Skeletal muscle cell (primary cell): Measurements from ENCODE around the gene VAMP5.
A peak's percentile ranks its signal among the peaks of the same experiment; 100 is the strongest.
"Not testable (repeated sequence)": the region's sequence is repeated elsewhere in the genome, so short reads cannot be mapped to it uniquely, and the experiment has no call there.

Source experiments
- DNase-seq: peaks from one replicate; pipeline ENCODE4 v3.0.0-alpha.2; 2010; ENCODE audit warnings: low read depth
- H3K4me3 ChIP-seq: 2 replicates; pipeline ENCODE4 v1.5.1; 2011; ENCODE audit warnings: low read depth, mild to moderate bottlenecking, control low read depth, low read length, moderate library complexity

VAMP5 gene

GRCh38 chr2:85584354-85584856, at the start of gene VAMP5:
VAMP5 (plus strand) TSS chr2:85584431; CDS start chr2:85584491, 60 bp downstream.
- DNase-seq, result no peak
- peak within 1 kb of the TSS; percentile 48 for H3K4me3 ChIP-seq

DNA sequence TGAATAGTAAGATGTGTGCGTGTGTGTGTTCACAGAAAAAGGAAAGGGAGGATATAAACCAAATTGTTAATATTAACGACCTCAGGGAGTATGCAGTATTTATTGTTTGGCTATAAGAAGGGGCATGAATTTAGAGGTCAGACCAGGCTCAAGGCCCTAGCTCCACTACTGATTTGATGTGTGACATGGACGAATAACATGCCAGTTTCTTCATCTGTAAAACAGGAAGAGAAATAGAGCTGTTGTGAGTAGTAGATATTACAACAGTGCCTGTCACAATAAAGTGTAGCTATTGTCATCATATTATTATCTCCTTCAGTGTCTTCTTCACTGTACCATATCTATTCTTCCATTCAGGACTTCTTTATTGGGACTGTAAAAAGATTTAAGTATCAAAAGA, 49.4 kb upstream of the VAMP5 start:
- H3K4me3 ChIP-seq, result no peak overlapping the region
- DNase-seq, result no peak

- no peak overlapping the region for H3K4me3 ChIP-seq
- DNase-seq, result peak; percentile 54
Measured at GRCh38 chr2:85536479-85536878, 47.8 kb upstream of the VAMP5 start.

DNA sequence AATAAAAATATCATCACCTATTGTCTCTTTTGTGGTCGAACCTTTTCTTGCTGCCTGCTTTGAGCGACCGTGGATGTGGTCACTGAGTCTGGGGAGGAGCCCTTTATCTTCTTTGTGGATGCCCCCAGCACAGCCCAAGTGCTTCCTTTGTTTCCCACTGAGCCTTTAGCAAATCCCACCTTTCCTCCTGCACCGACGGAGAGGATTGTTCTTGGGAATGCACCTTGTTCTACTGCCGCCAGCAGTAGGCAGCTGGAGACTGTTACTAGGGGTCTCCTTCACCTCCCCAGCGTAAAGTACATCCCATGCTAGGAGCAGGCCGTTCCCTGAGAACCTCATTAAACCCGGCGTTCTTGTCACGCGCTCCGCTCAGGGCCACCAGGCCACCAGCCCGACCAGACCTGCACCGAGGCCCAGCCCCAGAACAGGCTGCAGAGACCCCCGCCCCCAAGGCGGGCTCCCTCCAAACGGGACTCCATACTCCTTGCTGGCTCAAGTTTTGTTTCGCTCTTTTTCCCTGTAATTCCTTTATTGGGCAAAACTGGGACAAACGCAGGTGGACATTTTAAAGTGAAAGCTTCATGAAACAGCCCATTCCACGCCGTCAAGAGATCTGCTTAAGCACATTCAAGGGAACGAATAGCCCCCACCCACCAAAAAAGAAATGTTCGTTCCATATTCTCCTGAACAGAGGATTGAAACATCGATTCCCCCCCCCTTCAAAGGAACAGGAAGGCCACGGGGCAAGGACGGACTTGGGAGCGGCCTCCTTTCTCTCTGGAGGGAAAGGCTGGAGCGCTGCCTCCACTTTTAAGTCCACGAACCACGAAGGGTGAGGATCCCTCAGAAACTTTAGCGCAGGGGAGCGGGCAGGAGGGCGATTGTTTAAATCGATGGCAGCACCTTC, 46.4 kb upstream of the VAMP5 start:
- H3K4me3 ChIP-seq, result peak overlapping the region; percentile 83
- DNase-seq, result no peak

GRCh38 chr2:85538507-85539360, 45.5 kb upstream of the VAMP5 start, which contains the start of gene MAT2A:
MAT2A (plus strand) TSS chr2:85539168; CDS start chr2:85539288, 120 bp downstream.
- DNase-seq, result peak; percentile 65
- peak within 1 kb of the TSS; percentile 83 for H3K4me3 ChIP-seq

DNA sequence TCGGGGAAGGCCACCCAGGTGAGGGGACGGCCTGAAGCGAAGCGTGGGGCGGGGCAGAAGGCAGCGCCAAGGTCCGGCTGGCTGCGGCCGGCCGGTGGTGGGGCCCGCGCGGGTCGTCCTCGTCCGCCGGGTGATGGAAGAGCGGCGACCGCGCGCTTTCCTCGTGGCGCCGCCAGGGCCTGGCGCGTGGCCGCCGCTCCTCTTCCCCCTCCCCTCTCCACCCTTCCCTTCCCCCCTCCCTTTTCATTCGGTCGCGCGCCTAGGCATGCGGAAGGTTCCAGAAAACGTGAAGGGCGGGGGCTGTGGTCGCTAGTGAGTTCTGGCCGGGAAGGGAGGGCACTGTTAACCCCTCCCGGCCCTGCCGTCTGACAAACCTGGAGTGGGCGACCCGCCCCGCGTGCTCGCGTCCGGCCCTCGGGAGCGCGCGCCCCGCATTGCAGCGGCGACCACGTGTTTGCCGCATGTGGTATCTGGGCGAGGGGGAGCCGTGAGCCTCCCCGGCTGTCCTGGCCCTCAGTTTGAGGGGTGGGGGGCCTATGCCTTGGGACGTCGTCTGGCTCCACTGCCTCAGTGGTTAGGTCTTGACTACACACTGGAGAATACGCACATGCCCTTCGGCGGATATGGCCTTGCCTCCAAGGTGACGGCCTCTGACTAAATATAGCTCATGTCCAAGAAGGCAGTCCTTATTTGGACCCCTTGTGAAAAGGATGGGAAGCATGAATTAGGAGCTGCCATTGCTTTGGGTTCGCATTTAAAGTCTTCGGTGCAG, 44.7 kb upstream of the VAMP5 start:
- H3K4me3 ChIP-seq, result peak overlapping the region; percentile 83
- DNase-seq, result no peak

DNA sequence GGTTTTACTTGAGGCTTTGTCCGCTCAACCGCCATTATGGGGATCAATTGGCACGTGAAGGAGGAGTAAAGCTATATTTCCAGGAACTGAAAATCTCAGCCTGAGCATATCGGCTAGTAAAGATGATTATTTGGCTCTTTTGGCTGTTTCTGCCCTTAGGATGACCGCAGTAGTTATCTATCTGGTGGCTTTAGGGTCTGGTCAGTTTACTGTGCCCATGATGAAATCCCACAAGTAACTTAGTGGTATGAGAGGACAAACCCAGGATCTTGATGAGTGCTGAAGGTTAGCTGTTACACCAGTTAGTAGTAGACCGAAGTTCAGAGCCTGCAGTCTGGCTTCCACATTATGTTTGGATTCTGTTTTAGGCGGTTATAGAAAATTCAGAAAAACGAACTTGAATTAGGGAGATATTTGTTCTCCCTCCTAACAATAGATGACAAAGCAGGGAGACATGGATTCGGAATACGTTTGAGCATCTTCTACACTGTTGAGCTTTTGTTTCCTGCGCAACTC, 44.0 kb upstream of the VAMP5 start:
- H3K4me3 ChIP-seq, result peak overlapping the region; percentile 83
- DNase-seq, result no peak

- peak overlapping the region; percentile 83 for H3K4me3 ChIP-seq
- no peak for DNase-seq
Measured at GRCh38 chr2:85541262-85541661, 43.0 kb upstream of the VAMP5 start.

GRCh38 chr2:85541753-85542457, 42.3 kb upstream of the VAMP5 start:
- DNase-seq, result no peak
- peak overlapping the region; percentile 83 for H3K4me3 ChIP-seq

- H3K4me3 ChIP-seq, result peak overlapping the region; percentile 83
- no peak for DNase-seq
Measured at GRCh38 chr2:85542777-85543176, 41.5 kb upstream of the VAMP5 start.

DNA sequence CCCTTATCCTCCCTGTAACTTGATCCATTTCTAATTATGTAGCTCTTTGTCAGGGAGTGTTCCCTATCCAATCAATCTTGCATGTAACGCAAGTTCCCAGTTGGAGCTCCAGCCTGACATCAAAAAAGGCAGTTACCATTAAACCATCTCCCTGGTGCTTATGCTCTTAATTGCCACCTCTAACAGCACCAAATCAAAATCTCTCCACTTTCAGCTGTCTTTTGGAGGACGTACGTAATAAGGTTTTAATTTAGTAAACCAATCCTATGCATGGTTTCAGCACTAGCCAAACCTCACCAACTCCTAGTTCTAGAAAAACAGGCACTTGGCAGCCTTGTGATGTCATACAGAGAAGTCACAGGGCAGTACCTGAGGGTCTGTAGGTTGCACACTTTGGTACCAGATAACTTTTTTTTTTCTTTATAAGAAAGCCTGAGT, 40.0 kb upstream of the VAMP5 start:
- not testable (repeated sequence) for H3K4me3 ChIP-seq, DNase-seq

DNA sequence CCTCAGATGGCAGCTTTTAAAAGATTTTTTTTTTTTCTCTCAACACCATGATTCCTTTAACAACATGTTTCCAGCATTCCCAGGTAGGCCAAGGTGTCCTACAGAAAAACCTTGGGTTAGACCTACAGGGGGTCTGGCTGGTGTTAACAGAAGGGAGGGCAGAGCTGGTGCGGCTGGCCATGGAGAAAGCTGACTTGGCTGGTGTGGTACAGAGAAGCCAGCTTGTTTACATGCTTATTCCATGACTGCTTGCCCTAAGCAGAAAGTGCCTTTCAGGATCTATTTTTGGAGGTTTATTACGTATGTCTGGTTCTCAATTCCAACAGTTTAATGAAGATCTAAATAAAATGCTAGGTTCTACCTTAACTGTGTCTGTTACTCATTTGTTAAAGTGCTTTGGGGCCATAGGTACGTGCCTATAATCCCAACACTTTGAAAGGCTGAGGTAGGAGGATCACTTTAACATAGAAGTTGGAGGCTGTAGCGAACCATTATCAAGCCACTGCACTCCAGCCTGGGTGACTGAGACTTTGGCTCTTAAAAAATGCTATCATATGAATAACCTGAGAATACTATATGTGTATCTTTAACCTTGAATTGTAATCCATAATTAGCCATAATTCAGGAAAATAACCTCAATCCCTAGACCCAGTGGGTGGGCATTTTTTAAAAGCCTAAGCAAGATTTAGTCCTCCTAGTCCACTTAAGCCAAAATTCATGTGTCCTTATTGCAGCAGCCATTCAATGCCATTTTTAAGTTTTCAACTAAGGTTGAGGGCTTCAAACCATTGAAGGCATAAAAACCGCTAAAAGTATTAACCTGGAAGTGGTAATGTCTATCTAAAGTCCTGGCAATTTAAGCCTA, 39.1 kb upstream of the VAMP5 start:
- not testable (repeated sequence) for DNase-seq, H3K4me3 ChIP-seq

DNA sequence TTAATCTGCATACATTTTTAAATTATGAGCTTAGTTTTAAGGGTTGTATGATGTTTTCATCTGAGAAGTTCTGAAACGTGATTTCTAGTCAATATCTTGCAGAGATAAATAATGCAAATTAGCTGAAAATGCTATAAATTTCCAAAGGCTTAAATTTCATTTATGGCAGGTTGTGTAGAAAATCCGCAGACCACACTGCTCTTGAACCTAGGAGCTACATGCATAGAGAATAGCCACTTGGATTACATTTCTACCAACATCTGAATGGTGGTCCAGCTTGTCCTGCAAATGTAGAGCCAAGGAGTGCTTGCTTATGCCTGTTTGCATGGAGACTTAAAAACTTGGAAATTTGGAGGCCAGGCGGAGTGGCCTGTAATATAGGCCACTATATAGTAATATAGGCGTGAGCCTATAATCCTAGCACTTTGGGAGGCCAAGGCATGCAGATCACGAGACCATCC, 38.4 kb upstream of the VAMP5 start:
- DNase-seq, result no peak

GRCh38 chr2:85547089-85547858, 37.0 kb upstream of the VAMP5 start:
- no peak for DNase-seq
- H3K4me3 ChIP-seq, result no peak overlapping the region

More for the DNA sequence above, 38.4 kb upstream of the VAMP5 start:
- no peak overlapping the region for H3K4me3 ChIP-seq

DNA sequence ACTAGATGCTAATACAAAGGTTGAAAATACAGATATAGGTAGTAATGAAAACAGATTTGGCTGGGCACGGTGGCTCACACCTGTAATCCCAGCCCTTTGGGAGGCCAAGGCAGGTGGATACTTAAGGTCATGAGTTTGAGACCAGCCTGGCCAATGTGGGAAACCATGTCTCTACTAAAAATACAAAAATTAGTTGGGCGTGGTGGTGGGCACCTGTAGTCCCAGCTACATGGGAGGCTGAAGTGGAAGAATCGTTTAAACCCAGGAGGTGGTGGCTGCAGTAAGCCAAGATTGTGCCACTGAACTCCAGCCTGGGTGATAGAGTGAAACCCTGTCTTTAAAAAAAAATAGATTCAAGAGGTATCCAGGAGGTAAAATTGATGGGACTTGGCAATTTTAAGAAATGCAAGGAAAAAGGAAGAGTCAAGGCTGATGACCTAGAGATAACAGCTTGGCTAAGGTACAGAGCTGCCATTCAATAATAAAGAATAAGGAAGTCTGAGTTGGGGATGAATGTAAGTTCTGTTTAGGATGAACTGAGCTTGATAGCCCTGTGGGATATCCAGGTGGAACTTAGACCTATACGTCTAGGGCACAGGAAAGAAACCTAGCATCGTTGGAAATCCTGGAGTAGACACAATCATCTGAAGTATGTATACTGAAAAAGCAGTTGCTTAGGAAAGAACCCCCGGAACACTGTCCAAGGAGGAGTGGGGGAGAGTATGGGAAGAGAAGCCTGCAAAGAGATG, 36.2 kb upstream of the VAMP5 start:
- H3K4me3 ChIP-seq, result no peak overlapping the region
- DNase-seq, result no peak

GRCh38 chr2:85548608-85548900, 35.7 kb upstream of the VAMP5 start:
- DNase-seq, result no peak
- no peak overlapping the region for H3K4me3 ChIP-seq
